Tibial artery (tissue), 4 donors: Measurements from ENCODE around the gene CDC42BPG.

Experiments used
- DNase-seq, 2 donors: peaks; one replicate each; pipeline ENCODE4 v3.0.0-alpha.2; 2019
- H3K27ac ChIP-seq, 2 donors: fragments of 200-600 bp; sonication (generic) in 1 of 2; 1 replicate in 1 of 2; 2 replicates in 1 of 2; pipeline ENCODE4 v1.5.1; 2018 to 2019; ENCODE audit warnings: mild to moderate bottlenecking in 1 of 2
- H3K27me3 ChIP-seq, 2 donors: fragments of 200-600 bp; sonication (generic) in 1 of 2; one replicate each; pipeline versions ENCODE4 v1.5.1 to v1.6.0; 2016 to 2019
- H3K36me3 ChIP-seq, 3 donors: fragments of 200-600 bp; sonication (generic) in 2 of 3; one replicate each; pipeline ENCODE4 v1.5.1; 2016 to 2019; ENCODE audit warnings: mild to moderate bottlenecking in 2 of 3
- H3K4me1 ChIP-seq, 4 donors: fragments of 200-600 bp; sonication (generic) in 2 of 4; 1 replicate in 3 of 4; 2 replicates in 1 of 4; pipeline ENCODE4 v1.5.1; 2016 to 2019
- H3K4me3 ChIP-seq, 2 donors: fragments of 200-600 bp; sonication (generic) in 1 of 2; 1 replicate in 1 of 2; 2 replicates in 1 of 2; pipeline ENCODE4 v1.5.1; 2018 to 2019; ENCODE audit warnings: mild to moderate bottlenecking in 2 of 2
- H3K9me3 ChIP-seq, 3 donors: fragments of 200-600 bp; sonication (generic) in 1 of 3; one replicate each; pipeline ENCODE4 v1.5.1; 2016 to 2019
- CTCF ChIP-seq, 2 experiments: fragments of 200-600 bp in 1 of 2; fragments of 450-650 bp in 1 of 2; IDR thresholded peaks; one replicate each; pipeline ENCODE4 v1.5.1; 2017 to 2019; ENCODE audit warnings: antibody characterized with exemption in 2 of 2, mild to moderate bottlenecking in 1 of 2, moderate library complexity in 1 of 2
- intact Hi-C: fragments of 100-400 bp; cut with DNase I; formaldehyde crosslinking; loops from one replicate; pipeline ENCODE4 v1.15.0; 2023; ENCODE audit warnings: low total_unique reads

CDC42BPG gene

GRCh38 chr11:64834031-64834722, 10.3 kb downstream of the CDC42BPG start:
- H3K36me3 ChIP-seq, result peaks cover 0 to 69% (median 0%) of the 10 kb centered on the region in 3 donors
- H3K4me3 ChIP-seq, result no peak overlapping the region
- H3K27ac ChIP-seq, result no peak overlapping the region
- DNase-seq, result no peak
- no peak for TF ChIP-seq CTCF (IDR thresholded peaks at IDR 0.05)
- intact Hi-C loops, result no loop called here
- H3K4me1 ChIP-seq, result peaks cover 0 to 13% (median 0%) of the 10 kb centered on the region in 4 donors
- no peaks in the 10 kb centered on the region for H3K27me3 ChIP-seq
- no peaks in the 10 kb centered on the region for H3K9me3 ChIP-seq

- H3K4me1 ChIP-seq, result peaks cover 0 to 13% (median 0%) of the 10 kb centered on the region in 4 donors
- no peak overlapping the region for H3K4me3 ChIP-seq
- no peak for DNase-seq
- no peak for TF ChIP-seq CTCF (IDR thresholded peaks at IDR 0.05)
- peaks cover 0 to 69% (median 0%) of the 10 kb centered on the region in 3 donors for H3K36me3 ChIP-seq
- intact Hi-C loops, result no loop called here
- no peak overlapping the region for H3K27ac ChIP-seq
- H3K27me3 ChIP-seq, result no peaks in the 10 kb centered on the region
- H3K9me3 ChIP-seq, result no peaks in the 10 kb centered on the region
Measured at GRCh38 chr11:64833509-64833908, 10.9 kb downstream of the CDC42BPG start.

- Histone ChIP-seq H3K27me3 (no peaks in the 10 kb centered on the region), H3K27ac (no peak overlapping the region), H3K36me3 (peaks cover 0 to 69% (median 0%) of the 10 kb centered on the region in 3 donors), H3K9me3 (no peaks in the 10 kb centered on the region), H3K4me3 (no peak overlapping the region), H3K4me1 (peaks cover 0 to 13% (median 0%) of the 10 kb centered on the region in 4 donors)
- no peak for DNase-seq
- intact Hi-C loops, result no loop called here
- TF ChIP-seq CTCF (IDR thresholded peaks at IDR 0.05), result no peak
Measured at GRCh38 chr11:64833198-64833502, 11.3 kb downstream of the CDC42BPG start.

- H3K27me3 ChIP-seq, result no peaks in the 10 kb centered on the region
- H3K27ac ChIP-seq, result no peak overlapping the region
- TF ChIP-seq CTCF (IDR thresholded peaks at IDR 0.05), result no peak
- no peak overlapping the region for H3K4me3 ChIP-seq
- peaks cover 0 to 68% (median 0%) of the 10 kb centered on the region in 3 donors for H3K36me3 ChIP-seq
- DNase-seq, result no peak
- intact Hi-C loops, result no loop called here
- no peaks in the 10 kb centered on the region for H3K9me3 ChIP-seq
- peaks cover 0 to 13% (median 0%) of the 10 kb centered on the region in 4 donors for H3K4me1 ChIP-seq
Measured at GRCh38 chr11:64832467-64833197, 11.8 kb downstream of the CDC42BPG start.

- no peak for TF ChIP-seq CTCF (IDR thresholded peaks at IDR 0.05)
- Histone ChIP-seq H3K9me3 (no peaks in the 10 kb centered on the region), H3K27ac (no peak overlapping the region), H3K4me1 (peaks cover 0 to 13% (median 0%) of the 10 kb centered on the region in 4 donors), H3K36me3 (peaks cover 0 to 77% (median 0%) of the 10 kb centered on the region in 3 donors), H3K4me3 (no peak overlapping the region), H3K27me3 (no peaks in the 10 kb centered on the region)
- intact Hi-C loops, result no loop called here
- DNase-seq, result no peak
Measured at GRCh38 chr11:64831411-64831891, 13.0 kb downstream of the CDC42BPG start.
